A549 (cell line): ENCODE measurements around the gene SRP9. TPM values are rescaled to one million over a fixed set of nuclear protein-coding genes. Genes with fewer than 3 reads are reported as not detected.

Experiments
- BHLHE40 ChIP-seq: IDR thresholded peaks from 2 replicates; pipeline ENCODE4 v1.6.1; 2012; ENCODE audit warnings: low read depth, low read length, inconsistent platforms
- CBX8 ChIP-seq: fragments of 200-600 bp; sonication (generic); IDR thresholded peaks from 2 replicates; pipeline ENCODE4 v1.6.1; 2016
- CHD2 ChIP-seq: fragments of 150-350 bp; IDR thresholded peaks from 2 replicates; pipeline ENCODE4 v1.6.1; 2014; ENCODE audit warnings: low read length; ENCODE audit not compliant: partially characterized antibody
- CHD4 ChIP-seq: fragments of 200-600 bp; sonication (generic); IDR thresholded peaks from 2 replicates; pipeline ENCODE4 v1.6.1; 2016; ENCODE audit warnings: antibody characterized with exemption, mild to moderate bottlenecking, borderline replicate concordance
- EHMT2 ChIP-seq: fragments of 200-600 bp; sonication (generic); IDR thresholded peaks from 2 replicates; pipeline ENCODE4 v1.6.1; 2016; ENCODE audit warnings: antibody characterized with exemption, low read depth, mild to moderate bottlenecking, moderate library complexity
- EP300 ChIP-seq, 2 experiments: fragments of >200 bp; sonication (Bioruptor Twin); formaldehyde crosslinking; IDR thresholded peaks; 2 replicates in 1 of 2; 3 replicates in 1 of 2; pipeline ENCODE4 v1.6.1; 2016 to 2017
- FOSL2 ChIP-seq, 2 experiments: fragments of 450-650 bp in 1 of 2; fragments of >200 bp in 1 of 2; sonication (Bioruptor Twin) in 1 of 2; formaldehyde crosslinking; IDR thresholded peaks; 2 replicates each; pipeline versions ENCODE4 v1.5.0 to v1.6.1; 2016 to 2020; ENCODE audit warnings: mild to moderate bottlenecking in 1 of 2, moderate library complexity in 1 of 2
- FOXS1 ChIP-seq: fragments of 250-450 bp; sonication (Bioruptor Pico); IDR thresholded peaks from 2 replicates; pipeline ENCODE4 v1.5.0; 2020; ENCODE audit warnings: mild to moderate bottlenecking, moderate library complexity
- GATA3 ChIP-seq: IDR thresholded peaks from 2 replicates; pipeline ENCODE4 v1.6.1; 2012; ENCODE audit warnings: borderline replicate concordance
- HOXA7 ChIP-seq: fragments of 250-450 bp; sonication (Bioruptor Pico); IDR thresholded peaks from 2 replicates; pipeline ENCODE4 v1.5.0; 2020; ENCODE audit warnings: mild to moderate bottlenecking, moderate library complexity
- JUN ChIP-seq, 2 experiments: fragments of >200 bp; sonication (Bioruptor Twin); formaldehyde crosslinking; IDR thresholded peaks; 2 replicates in 1 of 2; 3 replicates in 1 of 2; pipeline ENCODE4 v1.6.1; 2016 to 2017
- JUNB ChIP-seq: fragments of >200 bp; sonication (Bioruptor Twin); formaldehyde crosslinking; IDR thresholded peaks from 2 replicates; pipeline ENCODE4 v1.6.1; 2016
- KDM5A ChIP-seq: fragments of 200-600 bp; sonication (generic); IDR thresholded peaks from 2 replicates; pipeline ENCODE4 v1.6.1; 2016; ENCODE audit warnings: antibody characterized with exemption, mild to moderate bottlenecking
- MAZ ChIP-seq: fragments of 150-350 bp; IDR thresholded peaks from 2 replicates; pipeline ENCODE4 v1.6.1; 2014; ENCODE audit warnings: antibody characterized with exemption, low read depth, low read length, borderline replicate concordance
- MYC ChIP-seq: IDR thresholded peaks from 2 replicates; pipeline ENCODE4 v1.6.1; 2012; ENCODE audit warnings: mild to moderate bottlenecking, inconsistent platforms, low read length, improper control_type of control experiment, borderline replicate concordance
- NPAS2 ChIP-seq: fragments of 250-450 bp; sonication (Bioruptor Pico); IDR thresholded peaks from 2 replicates; pipeline ENCODE4 v1.8.0; 2022; ENCODE audit warnings: mild to moderate bottlenecking, moderate library complexity, borderline replicate concordance
- NR3C1 ChIP-seq: fragments of >200 bp; sonication (Bioruptor Twin); formaldehyde crosslinking; IDR thresholded peaks from 3 replicates; pipeline ENCODE4 v1.6.1; 2017
- PHF8 ChIP-seq: fragments of 200-600 bp; sonication (generic); IDR thresholded peaks from 2 replicates; pipeline ENCODE4 v1.6.1; 2016; ENCODE audit warnings: low read depth, mild to moderate bottlenecking, antibody characterized with exemption, moderate library complexity, borderline replicate concordance
- POLR2AphosphoS2 ChIP-seq: conservative IDR thresholded peaks from 2 replicates; pipeline ENCODE4 v1.6.1; 2012; ENCODE audit warnings: low read length, improper control_type of control experiment, inconsistent platforms
- RAD21 ChIP-seq, 2 experiments: fragments of >200 bp in 1 of 2; sonication (Bioruptor Twin) in 1 of 2; formaldehyde crosslinking in 1 of 2; IDR thresholded peaks in 1 of 2; conservative IDR thresholded peaks in 1 of 2; 2 replicates in 1 of 2; 3 replicates in 1 of 2; pipeline ENCODE4 v1.6.1; 2012 to 2018; ENCODE audit warnings: inconsistent platforms in 1 of 2
- RARB ChIP-seq: fragments of 250-450 bp; sonication (Bioruptor Pico); IDR thresholded peaks from 2 replicates; pipeline ENCODE4 v1.8.0; 2021; ENCODE audit warnings: mild to moderate bottlenecking, moderate library complexity
- RFX5 ChIP-seq: fragments of 450-650 bp; IDR thresholded peaks from 2 replicates; pipeline ENCODE4 v1.7.1; 2014; ENCODE audit warnings: antibody characterized with exemption, mild to moderate bottlenecking, moderate library complexity
- RNF2 ChIP-seq: fragments of 200-600 bp; sonication (generic); IDR thresholded peaks from 2 replicates; pipeline ENCODE4 v1.6.1; 2016; ENCODE audit warnings: low read depth, mild to moderate bottlenecking, antibody characterized with exemption, moderate library complexity, borderline replicate concordance
- SREBF2 ChIP-seq: fragments of 450-650 bp; IDR thresholded peaks from 2 replicates; pipeline ENCODE4 v1.6.1; 2014; ENCODE audit warnings: mild to moderate bottlenecking, moderate library complexity
- ZC3H11A ChIP-seq: fragments of 450-650 bp; IDR thresholded peaks from 2 replicates; pipeline ENCODE4 v1.6.1; 2014; ENCODE audit warnings: antibody characterized with exemption, mild to moderate bottlenecking
- ZFP36 ChIP-seq: fragments of 450-650 bp; IDR thresholded peaks from 2 replicates; pipeline ENCODE4 v1.6.1; 2014; ENCODE audit warnings: borderline replicate concordance; ENCODE audit not compliant: partially characterized antibody
- ZNF302 ChIP-seq: fragments of 250-450 bp; sonication (Bioruptor Pico); IDR thresholded peaks from 2 replicates; pipeline ENCODE4 v1.9.0; 2021; ENCODE audit warnings: inconsistent platforms, mild to moderate bottlenecking, moderate library complexity
- ZSCAN20 ChIP-seq: fragments of 250-450 bp; sonication (Bioruptor Pico); IDR thresholded peaks from 2 replicates; pipeline ENCODE4 v1.8.0; 2022; ENCODE audit warnings: mild to moderate bottlenecking, moderate library complexity
- polyA plus RNA-seq, 4 experiments: library from polyadenylated mRNA; depleted of rRNA in 3 of 4; stranded (reverse); fragments of >200 nt; fragmentation: RNase III in 1 of 4; extraction: RNeasy Plus Mini Kit Qiagen cat#74134 plus additional on column Dnase treatment in 1 of 4; gene quantifications; 2 replicates in 3 of 4; 3 replicates in 1 of 4; pipeline ENCODE4 v1.2.3, GENCODE V29; 2011 to 2017
- TF ChIP-seq, protein P1 (sequence below): IDR thresholded peaks from 2 replicates; pipeline ENCODE4 v1.6.1; 2012
- TF ChIP-seq, protein P2 (sequence below): fragments of >200 bp; sonication (Bioruptor Twin); formaldehyde crosslinking; IDR thresholded peaks from 3 replicates; pipeline ENCODE4 v1.6.1; 2016
- TF ChIP-seq, protein P3 (sequence below): fragments of 200-600 bp; sonication (generic); IDR thresholded peaks from 2 replicates; pipeline ENCODE4 v1.6.1; 2016; ENCODE audit warnings: antibody characterized with exemption, mild to moderate bottlenecking, moderate library complexity
- TF ChIP-seq, protein P4 (sequence below): IDR thresholded peaks from 2 replicates; pipeline ENCODE4 v1.6.1; 2012
- TF ChIP-seq, protein P5 (sequence below): fragments of >200 bp; sonication (Bioruptor Twin); formaldehyde crosslinking; IDR thresholded peaks from 3 replicates; pipeline ENCODE4 v1.5.1; 2016
- TF ChIP-seq, protein P6 (sequence below): IDR thresholded peaks from 2 replicates; pipeline ENCODE4 v1.6.1; 2012; ENCODE audit warnings: low read depth, borderline replicate concordance
- TF ChIP-seq, protein P7 (sequence below): fragments of >200 bp; sonication (Bioruptor Twin); formaldehyde crosslinking; IDR thresholded peaks from 2 replicates; pipeline ENCODE4 v1.6.1; 2016

Gene SRP9
- polyA plus RNA-seq, 2 of the 4 experiments (the other 2 are of a cell fraction): 352 to 629 TPM

DNA sequence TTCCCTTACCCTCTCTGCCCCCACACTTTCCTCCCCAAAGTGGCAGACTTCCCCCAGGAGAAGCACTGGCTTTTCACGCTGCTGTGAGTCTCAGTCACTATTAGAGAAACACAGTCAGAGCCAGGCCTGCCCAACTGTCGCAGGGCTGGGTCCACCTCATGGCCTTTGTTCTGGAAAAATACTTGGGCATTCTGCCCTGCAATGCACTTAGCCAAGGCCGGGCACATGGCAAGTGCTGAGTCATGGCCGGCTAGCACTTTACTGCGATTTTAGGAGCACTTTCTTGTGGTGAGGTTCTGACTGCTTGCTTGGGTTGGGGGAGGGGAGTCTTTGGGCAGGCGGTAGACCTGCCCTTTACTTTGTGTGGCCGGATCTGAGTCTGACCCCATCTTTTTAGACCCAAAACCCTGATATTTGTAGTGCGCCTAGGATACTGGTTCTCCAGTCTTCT, 40.0 kb downstream of the SRP9 start (continued):
- no peak for TF ChIP-seq RNF2
- no peak for TF ChIP-seq FOSL2 (IDR thresholded peaks at IDR 0.05)
- peak; percentile 88 for TF ChIP-seq FOSL2 (CRISPR knock-in tag; IDR thresholded peaks at IDR 0.05)
- TF ChIP-seq NPAS2: no peak; the same call in 1 of the 2 replicates
- TF ChIP-seq POLR2AphosphoS2: no peak
- TF ChIP-seq CBX8: no peak
- TF ChIP-seq, protein P1, sequence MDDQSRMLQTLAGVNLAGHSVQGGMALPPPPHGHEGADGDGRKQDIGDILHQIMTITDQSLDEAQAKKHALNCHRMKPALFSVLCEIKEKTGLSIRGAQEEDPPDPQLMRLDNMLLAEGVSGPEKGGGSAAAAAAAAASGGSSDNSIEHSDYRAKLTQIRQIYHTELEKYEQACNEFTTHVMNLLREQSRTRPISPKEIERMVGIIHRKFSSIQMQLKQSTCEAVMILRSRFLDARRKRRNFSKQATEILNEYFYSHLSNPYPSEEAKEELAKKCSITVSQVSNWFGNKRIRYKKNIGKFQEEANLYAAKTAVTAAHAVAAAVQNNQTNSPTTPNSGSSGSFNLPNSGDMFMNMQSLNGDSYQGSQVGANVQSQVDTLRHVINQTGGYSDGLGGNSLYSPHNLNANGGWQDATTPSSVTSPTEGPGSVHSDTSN: no peak
- TF ChIP-seq HOXA7 (CRISPR knock-in tag): 0 out of 2 replicates have a peak, but pooled peaks have one; percentile 34
- TF ChIP-seq BHLHE40: no peak
- no peak for TF ChIP-seq CHD4
- TF ChIP-seq ZNF302 (CRISPR knock-in tag): peak; percentile 73; the same call in 1 of the 2 replicates
- TF ChIP-seq, protein P2, sequence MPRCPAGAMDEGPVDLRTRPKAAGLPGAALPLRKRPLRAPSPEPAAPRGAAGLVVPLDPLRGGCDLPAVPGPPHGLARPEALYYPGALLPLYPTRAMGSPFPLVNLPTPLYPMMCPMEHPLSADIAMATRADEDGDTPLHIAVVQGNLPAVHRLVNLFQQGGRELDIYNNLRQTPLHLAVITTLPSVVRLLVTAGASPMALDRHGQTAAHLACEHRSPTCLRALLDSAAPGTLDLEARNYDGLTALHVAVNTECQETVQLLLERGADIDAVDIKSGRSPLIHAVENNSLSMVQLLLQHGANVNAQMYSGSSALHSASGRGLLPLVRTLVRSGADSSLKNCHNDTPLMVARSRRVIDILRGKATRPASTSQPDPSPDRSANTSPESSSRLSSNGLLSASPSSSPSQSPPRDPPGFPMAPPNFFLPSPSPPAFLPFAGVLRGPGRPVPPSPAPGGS: no peak
- TF ChIP-seq, protein P3, sequence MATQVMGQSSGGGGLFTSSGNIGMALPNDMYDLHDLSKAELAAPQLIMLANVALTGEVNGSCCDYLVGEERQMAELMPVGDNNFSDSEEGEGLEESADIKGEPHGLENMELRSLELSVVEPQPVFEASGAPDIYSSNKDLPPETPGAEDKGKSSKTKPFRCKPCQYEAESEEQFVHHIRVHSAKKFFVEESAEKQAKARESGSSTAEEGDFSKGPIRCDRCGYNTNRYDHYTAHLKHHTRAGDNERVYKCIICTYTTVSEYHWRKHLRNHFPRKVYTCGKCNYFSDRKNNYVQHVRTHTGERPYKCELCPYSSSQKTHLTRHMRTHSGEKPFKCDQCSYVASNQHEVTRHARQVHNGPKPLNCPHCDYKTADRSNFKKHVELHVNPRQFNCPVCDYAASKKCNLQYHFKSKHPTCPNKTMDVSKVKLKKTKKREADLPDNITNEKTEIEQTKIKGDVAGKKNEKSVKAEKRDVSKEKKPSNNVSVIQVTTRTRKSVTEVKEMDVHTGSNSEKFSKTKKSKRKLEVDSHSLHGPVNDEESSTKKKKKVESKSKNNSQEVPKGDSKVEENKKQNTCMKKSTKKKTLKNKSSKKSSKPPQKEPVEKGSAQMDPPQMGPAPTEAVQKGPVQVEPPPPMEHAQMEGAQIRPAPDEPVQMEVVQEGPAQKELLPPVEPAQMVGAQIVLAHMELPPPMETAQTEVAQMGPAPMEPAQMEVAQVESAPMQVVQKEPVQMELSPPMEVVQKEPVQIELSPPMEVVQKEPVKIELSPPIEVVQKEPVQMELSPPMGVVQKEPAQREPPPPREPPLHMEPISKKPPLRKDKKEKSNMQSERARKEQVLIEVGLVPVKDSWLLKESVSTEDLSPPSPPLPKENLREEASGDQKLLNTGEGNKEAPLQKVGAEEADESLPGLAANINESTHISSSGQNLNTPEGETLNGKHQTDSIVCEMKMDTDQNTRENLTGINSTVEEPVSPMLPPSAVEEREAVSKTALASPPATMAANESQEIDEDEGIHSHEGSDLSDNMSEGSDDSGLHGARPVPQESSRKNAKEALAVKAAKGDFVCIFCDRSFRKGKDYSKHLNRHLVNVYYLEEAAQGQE: no peak
- no peak for TF ChIP-seq CHD2
- TF ChIP-seq SREBF2: no peak
- TF ChIP-seq MYC: peak; percentile 98
- TF ChIP-seq RAD21 (conservative IDR thresholded peaks at IDR 0.05 in 1 of 2, IDR thresholded peaks at IDR 0.05 in 1 of 2): peak; percentile 3 to 21; a peak in 1 of 5 replicates
- no peak for TF ChIP-seq ZC3H11A
- peak; percentile 85; the same call in 1 of the 2 replicates for TF ChIP-seq FOXS1 (CRISPR knock-in tag)
- TF ChIP-seq RARB (CRISPR knock-in tag): no peak
- TF ChIP-seq EP300 (IDR thresholded peaks at IDR 0.05): peak in 1 of 2 experiments; percentile 57; a peak in 1 of 5 replicates
- TF ChIP-seq, protein P4, sequence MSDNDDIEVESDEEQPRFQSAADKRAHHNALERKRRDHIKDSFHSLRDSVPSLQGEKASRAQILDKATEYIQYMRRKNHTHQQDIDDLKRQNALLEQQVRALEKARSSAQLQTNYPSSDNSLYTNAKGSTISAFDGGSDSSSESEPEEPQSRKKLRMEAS: peak; percentile 100
- TF ChIP-seq, protein P5, sequence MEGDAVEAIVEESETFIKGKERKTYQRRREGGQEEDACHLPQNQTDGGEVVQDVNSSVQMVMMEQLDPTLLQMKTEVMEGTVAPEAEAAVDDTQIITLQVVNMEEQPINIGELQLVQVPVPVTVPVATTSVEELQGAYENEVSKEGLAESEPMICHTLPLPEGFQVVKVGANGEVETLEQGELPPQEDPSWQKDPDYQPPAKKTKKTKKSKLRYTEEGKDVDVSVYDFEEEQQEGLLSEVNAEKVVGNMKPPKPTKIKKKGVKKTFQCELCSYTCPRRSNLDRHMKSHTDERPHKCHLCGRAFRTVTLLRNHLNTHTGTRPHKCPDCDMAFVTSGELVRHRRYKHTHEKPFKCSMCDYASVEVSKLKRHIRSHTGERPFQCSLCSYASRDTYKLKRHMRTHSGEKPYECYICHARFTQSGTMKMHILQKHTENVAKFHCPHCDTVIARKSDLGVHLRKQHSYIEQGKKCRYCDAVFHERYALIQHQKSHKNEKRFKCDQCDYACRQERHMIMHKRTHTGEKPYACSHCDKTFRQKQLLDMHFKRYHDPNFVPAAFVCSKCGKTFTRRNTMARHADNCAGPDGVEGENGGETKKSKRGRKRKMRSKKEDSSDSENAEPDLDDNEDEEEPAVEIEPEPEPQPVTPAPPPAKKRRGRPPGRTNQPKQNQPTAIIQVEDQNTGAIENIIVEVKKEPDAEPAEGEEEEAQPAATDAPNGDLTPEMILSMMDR: no peak
- TF ChIP-seq GATA3: peak; percentile 58; the same call in 1 of the 2 replicates
- no peak for TF ChIP-seq PHF8
- TF ChIP-seq JUN (IDR thresholded peaks at IDR 0.05): peak in 1 of 2 experiments; percentile 87; a peak in 3 of 5 replicates
- TF ChIP-seq NR3C1: no peak
- no peak for TF ChIP-seq RFX5
- TF ChIP-seq ZSCAN20 (CRISPR knock-in tag): peak; percentile 90
- TF ChIP-seq, protein P6, sequence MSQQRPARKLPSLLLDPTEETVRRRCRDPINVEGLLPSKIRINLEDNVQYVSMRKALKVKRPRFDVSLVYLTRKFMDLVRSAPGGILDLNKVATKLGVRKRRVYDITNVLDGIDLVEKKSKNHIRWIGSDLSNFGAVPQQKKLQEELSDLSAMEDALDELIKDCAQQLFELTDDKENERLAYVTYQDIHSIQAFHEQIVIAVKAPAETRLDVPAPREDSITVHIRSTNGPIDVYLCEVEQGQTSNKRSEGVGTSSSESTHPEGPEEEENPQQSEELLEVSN: peak; percentile 94
- TF ChIP-seq JUNB: no peak
- TF ChIP-seq, protein P7, sequence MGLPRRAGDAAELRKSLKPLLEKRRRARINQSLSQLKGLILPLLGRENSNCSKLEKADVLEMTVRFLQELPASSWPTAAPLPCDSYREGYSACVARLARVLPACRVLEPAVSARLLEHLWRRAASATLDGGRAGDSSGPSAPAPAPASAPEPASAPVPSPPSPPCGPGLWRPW: no peak
- no peak for TF ChIP-seq EHMT2
- no peak for TF ChIP-seq ZFP36
- no peak for TF ChIP-seq MAZ
- no peak for TF ChIP-seq KDM5A
